ENCODE results near the gene VPS11. TPM values are rescaled to one million over a fixed set of nuclear protein-coding genes. Genes with fewer than 3 reads are reported as not detected.

VPS11 gene
- total and polyA plus RNA-seq, 8 donors = 14.2 to 47.4 (median 17.2) TPM

GRCh38 chr11:119062779-119063178, 4.8 kb upstream of the VPS11 start:
- Histone ChIP-seq H3K27ac (no peak overlapping the region), H3K36me3 (no peaks in the 10 kb centered on the region), H3K4me3 (no peak overlapping the region), H3K9me3 (no peaks in the 10 kb centered on the region), H3K27me3 (no peaks in the 10 kb centered on the region), H3K4me1 (peaks cover 0 to 27% (median 0%) of the 10 kb centered on the region in 3 donors)
- peak in 4 of 6 donors; percentile 20 to 70 (median 48) for DNase-seq
- TF ChIP-seq CTCF (IDR thresholded peaks at IDR 0.05) = no peak
- 52 to 53% methylated on average over 5 of the region's 5 CpGs for WGBS, 2 donors
- no peak for FAIRE-seq
- no peak for ATAC-seq
- intact Hi-C loops (cut with DNase I) = no loop called here

DNA sequence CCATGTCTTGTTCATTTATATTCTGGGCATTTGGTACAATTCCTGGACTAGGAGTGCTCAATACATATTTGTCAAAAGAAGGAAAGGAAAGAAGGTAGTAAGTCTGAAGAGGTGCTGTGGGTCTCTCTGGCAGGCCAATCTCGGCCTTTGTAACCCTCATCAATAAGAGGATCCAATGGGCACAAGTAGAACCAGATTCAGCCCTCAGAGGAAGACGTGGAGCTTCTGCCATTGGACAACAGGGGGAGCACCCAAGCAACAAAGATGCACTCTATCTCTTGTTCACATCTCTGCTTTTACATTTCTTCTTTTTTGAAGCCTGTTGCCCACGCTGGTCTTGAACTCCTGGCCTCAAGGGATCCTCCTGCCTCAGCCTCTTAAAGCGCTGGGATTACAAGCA, 2.2 kb upstream of the VPS11 start:
- H3K9me3 ChIP-seq = no peaks in the 10 kb centered on the region
- peaks cover 0 to 3% (median 0%) of the 10 kb centered on the region in 3 donors for H3K36me3 ChIP-seq
- intact Hi-C loops (cut with DNase I) = no loop called here
- FAIRE-seq (no peak), ATAC-seq (no peak), DNase-seq (no peak)
- H3K27me3 ChIP-seq = no peaks in the 10 kb centered on the region
- TF ChIP-seq CTCF (IDR thresholded peaks at IDR 0.05) = no peak
- no peak overlapping the region for H3K4me3 ChIP-seq
- no peak overlapping the region for H3K27ac ChIP-seq
- 74 to 78% methylated on average over 4 of the region's 4 CpGs for WGBS, 2 donors
- H3K4me1 ChIP-seq = peaks cover 4 to 29% (median 6%) of the 10 kb centered on the region in 3 donors

DNA sequence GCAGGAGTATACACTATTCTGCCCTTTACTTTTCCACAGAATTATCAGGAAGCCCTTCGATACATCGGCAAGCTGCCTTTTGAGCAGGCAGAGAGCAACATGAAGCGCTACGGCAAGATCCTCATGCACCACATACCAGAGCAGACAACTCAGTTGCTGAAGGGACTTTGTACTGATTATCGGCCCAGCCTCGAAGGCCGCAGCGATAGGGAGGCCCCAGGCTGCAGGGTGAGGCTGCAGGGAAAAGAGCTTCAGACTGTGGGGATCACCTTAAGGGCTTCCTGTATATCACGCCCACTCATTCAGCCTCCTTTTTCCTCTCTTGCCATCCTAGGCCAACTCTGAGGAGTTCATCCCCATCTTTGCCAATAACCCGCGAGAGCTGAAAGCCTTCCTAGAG, 10.2 kb downstream of the VPS11 start:
- DNase-seq (no peak), FAIRE-seq (no peak), ATAC-seq (no peak)
- H3K4me1 ChIP-seq = no peaks in the 10 kb centered on the region
- intact Hi-C loops (cut with DNase I) = no loop called here
- no peak for TF ChIP-seq CTCF (IDR thresholded peaks at IDR 0.05)
- no peak overlapping the region for H3K27ac ChIP-seq
- no peak overlapping the region for H3K4me3 ChIP-seq
- peaks cover 4 to 74% (median 61%) of the 10 kb centered on the region in 3 donors for H3K36me3 ChIP-seq
- WGBS, 2 donors = 94 to 95% methylated on average over 10 to 11 of the region's 11 CpGs
- no peaks in the 10 kb centered on the region for H3K27me3 ChIP-seq
- no peaks in the 10 kb centered on the region for H3K9me3 ChIP-seq

DNA sequence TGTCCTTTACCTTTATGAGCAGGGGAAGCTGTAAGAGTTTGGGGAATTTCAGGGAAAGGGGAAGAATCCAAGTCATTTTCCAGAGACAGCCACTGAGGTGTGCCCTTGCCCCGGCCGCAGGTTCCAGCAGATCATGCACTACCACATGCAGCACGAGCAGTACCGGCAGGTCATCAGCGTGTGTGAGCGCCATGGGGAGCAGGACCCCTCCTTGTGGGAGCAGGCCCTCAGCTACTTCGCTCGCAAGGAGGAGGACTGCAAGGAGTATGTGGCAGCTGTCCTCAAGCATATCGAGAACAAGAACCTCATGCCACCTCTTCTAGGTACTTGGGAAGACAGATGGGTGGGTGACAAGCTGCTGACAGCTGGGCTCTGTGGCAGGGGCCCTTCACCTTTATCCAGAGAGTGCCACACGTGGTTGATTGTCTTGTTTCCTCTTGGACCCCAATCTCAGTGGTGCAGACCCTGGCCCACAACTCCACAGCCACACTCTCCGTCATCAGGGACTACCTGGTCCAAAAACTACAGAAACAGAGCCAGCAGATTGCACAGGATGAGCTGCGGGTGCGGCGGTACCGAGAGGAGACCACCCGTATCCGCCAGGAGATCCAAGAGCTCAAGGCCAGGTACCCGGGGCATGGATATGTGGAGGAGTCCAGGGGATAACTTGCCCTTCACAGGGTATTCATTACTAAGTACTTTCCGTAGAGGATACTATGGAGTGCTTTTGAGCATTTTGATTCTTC, 11.2 kb downstream of the VPS11 start:
- no peak overlapping the region for H3K27ac ChIP-seq
- FAIRE-seq = no peak
- no peak for DNase-seq
- H3K4me1 ChIP-seq = no peaks in the 10 kb centered on the region
- WGBS, 2 donors = 90 to 92% methylated on average over 19 of the region's 19 CpGs
- intact Hi-C loops (cut with DNase I) = no loop called here
- ATAC-seq = no peak
- H3K9me3 ChIP-seq = no peaks in the 10 kb centered on the region
- no peak overlapping the region for H3K4me3 ChIP-seq
- TF ChIP-seq CTCF (IDR thresholded peaks at IDR 0.05) = no peak
- H3K36me3 ChIP-seq = peaks cover 0 to 64% (median 51%) of the 10 kb centered on the region in 3 donors
- H3K27me3 ChIP-seq = no peaks in the 10 kb centered on the region

DNA sequence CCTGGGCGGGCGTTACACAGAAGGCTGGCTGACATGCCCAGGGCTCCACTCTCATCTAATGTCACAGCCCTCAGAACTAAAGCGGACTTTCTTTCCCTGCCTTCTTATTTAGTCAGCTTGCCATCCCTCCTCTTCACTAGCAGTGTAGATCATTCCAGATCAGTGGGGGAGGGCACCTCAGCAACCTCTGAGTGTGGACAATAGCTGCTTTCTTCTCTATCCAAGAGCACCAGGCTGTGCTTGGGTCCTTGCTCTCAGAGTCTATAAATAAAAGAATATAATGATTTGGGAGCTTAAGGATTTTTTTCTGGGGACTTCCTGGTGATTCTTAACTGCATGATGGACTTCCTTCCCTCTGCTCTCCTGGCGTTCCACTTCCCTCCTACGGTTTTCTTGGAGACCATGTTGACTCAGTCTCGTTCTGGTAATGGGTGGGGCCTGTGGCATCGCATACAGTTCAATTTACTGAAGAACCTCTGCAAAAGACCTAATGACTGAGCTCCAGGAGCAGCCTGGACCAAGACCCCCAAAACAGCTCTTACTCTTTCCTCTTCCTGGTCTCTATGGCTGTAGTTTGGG, 14.2 kb downstream of the VPS11 start:
- no peaks in the 10 kb centered on the region for H3K9me3 ChIP-seq
- intact Hi-C loops (cut with DNase I) = no loop called here
- ATAC-seq (no peak), DNase-seq (no peak), FAIRE-seq (no peak)
- H3K36me3 ChIP-seq = peaks cover 0 to 48% (median 34%) of the 10 kb centered on the region in 3 donors
- 75 to 79% methylated on average over 7 of the region's 7 CpGs for WGBS, 2 donors
- H3K4me1 ChIP-seq = peaks cover 0 to 9% (median 9%) of the 10 kb centered on the region in 3 donors
- H3K4me3 ChIP-seq = no peak overlapping the region
- H3K27ac ChIP-seq = peak overlapping the region in 1 of 4 donors; percentile 6
- no peaks in the 10 kb centered on the region for H3K27me3 ChIP-seq
- TF ChIP-seq CTCF (IDR thresholded peaks at IDR 0.05) = no peak

Data from pancreas (tissue), 10 donors.